Colonic mucosa (tissue), 4 donors: ENCODE measurements around the gene CPLX1. TPM values are rescaled to one million over a fixed set of nuclear protein-coding genes. Genes with fewer than 3 reads are reported as not detected.

Experiments
- DNase-seq: peaks from one replicate; pipeline ENCODE4 v3.0.0-alpha.2; 2020
- H3K27ac ChIP-seq: fragments of 200-600 bp; one replicate; pipeline ENCODE4 v1.8.0; 2021
- H3K27me3 ChIP-seq: fragments of 200-600 bp; one replicate; pipeline ENCODE4 v1.8.0; 2021
- H3K36me3 ChIP-seq: fragments of 200-600 bp; one replicate; pipeline ENCODE4 v1.8.0; 2021
- H3K4me1 ChIP-seq: fragments of 200-600 bp; one replicate; pipeline ENCODE4 v1.8.0; 2021; ENCODE audit warnings: mild to moderate bottlenecking
- H3K4me3 ChIP-seq: fragments of 200-600 bp; one replicate; pipeline ENCODE4 v1.8.0; 2021
- H3K9ac ChIP-seq, 2 donors: one replicate each; pipeline ENCODE4 v1.7.0; 2013; ENCODE audit warnings: control low read depth in 2 of 2, low read depth in 2 of 2, low read length in 2 of 2
- H3K9me3 ChIP-seq: fragments of 200-600 bp; one replicate; pipeline ENCODE4 v1.8.0; 2021
- intact Hi-C: fragments of 100-400 bp; cut with DNase I; formaldehyde crosslinking; loops from one replicate; pipeline ENCODE4 v1.14.1; 2022
- total RNA-seq, 2 donors: library from RNA; stranded (reverse); fragmentation: NEBNext Ultra II Directional in 1 of 2; extraction: Animal tissue kit (Norgen Biotek cat#: 25700) in 1 of 2; gene quantifications; one replicate each; pipeline ENCODE4 v1.2.1, GENCODE V29; 2021
- TF ChIP-seq, protein P1 (sequence below): fragments of 200-600 bp; IDR thresholded peaks from one replicate; pipeline ENCODE4 v1.8.0; 2022; ENCODE audit warnings: antibody characterized with exemption, mild to moderate bottlenecking
- donor health status: healthy.
- donor health status: DM: no; HTN: no; CAD: no.
- donor health status: DM: no; HTN: no; CAD: no.

The CPLX1 gene
- total RNA-seq, 2 donors from 2014 or later, result 2.7 to 16.5 TPM

DNA sequence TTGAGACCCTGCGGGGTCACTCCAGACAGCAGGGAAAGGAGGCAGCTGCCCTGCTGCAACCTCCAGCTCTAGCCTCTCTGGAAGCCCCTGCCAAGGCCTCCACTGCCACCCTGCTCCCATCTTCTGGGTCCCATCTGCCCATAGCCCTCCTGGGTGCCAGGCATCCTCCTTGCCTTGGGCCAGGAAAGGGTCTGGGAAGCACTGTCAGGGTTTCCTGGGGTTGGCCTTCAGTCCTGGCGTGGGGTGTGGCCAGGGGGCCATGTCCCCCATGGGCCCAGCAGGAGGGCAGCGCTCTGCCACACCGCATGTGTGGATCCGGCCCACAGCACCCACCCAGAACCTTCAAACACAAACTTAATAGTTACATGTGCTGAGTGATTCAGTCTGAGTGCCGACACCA lies 3.4 kb upstream of the CPLX1 start:
- Histone ChIP-seq H3K4me1 (peaks cover 4% of the 10 kb centered on the region), H3K27ac (no peak overlapping the region), H3K4me3 (no peak overlapping the region), H3K36me3 (no peaks in the 10 kb centered on the region), H3K9me3 (no peaks in the 10 kb centered on the region), H3K27me3 (peaks cover 33% of the 10 kb centered on the region), H3K9ac (no peak overlapping the region)
- TF ChIP-seq, protein P1, sequence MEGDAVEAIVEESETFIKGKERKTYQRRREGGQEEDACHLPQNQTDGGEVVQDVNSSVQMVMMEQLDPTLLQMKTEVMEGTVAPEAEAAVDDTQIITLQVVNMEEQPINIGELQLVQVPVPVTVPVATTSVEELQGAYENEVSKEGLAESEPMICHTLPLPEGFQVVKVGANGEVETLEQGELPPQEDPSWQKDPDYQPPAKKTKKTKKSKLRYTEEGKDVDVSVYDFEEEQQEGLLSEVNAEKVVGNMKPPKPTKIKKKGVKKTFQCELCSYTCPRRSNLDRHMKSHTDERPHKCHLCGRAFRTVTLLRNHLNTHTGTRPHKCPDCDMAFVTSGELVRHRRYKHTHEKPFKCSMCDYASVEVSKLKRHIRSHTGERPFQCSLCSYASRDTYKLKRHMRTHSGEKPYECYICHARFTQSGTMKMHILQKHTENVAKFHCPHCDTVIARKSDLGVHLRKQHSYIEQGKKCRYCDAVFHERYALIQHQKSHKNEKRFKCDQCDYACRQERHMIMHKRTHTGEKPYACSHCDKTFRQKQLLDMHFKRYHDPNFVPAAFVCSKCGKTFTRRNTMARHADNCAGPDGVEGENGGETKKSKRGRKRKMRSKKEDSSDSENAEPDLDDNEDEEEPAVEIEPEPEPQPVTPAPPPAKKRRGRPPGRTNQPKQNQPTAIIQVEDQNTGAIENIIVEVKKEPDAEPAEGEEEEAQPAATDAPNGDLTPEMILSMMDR, result no peak
- no peak for DNase-seq
- intact Hi-C loops, result no loop called here

DNA sequence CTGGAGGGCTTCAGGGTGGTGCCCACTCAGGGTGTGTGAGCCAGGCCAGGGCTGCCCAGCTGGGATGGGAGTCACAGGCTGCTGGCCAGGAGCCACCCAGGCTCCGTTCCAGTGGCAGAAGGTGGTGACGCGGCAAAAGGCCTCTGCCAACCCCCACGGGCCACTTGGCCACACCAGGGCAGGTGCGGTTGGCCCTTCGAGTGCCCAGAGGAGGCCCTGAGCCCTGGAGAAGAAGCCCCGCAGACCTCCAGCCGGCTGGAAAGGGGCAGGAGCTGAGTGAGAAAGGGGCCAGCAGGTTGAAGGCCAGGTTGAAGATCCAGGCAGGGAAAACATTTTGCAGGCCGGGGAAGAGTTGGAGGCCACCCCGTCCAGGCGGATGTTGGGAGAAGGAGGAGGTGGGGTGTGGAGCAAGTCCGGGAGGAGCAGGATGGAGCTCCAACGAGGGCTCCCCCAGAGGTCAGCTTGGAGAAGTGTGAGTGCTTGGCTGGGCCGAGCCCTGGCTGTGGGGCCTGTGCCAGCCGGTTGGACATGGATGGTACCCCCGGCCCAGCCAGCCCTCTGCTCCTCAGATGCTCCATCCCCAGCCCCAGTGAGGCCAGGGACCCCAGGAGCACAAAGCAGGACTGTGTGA lies 2.8 kb upstream of the CPLX1 start:
- H3K36me3 ChIP-seq, result no peaks in the 10 kb centered on the region
- no peaks in the 10 kb centered on the region for H3K9me3 ChIP-seq
- peaks cover 4% of the 10 kb centered on the region for H3K4me1 ChIP-seq
- no peak for DNase-seq
- H3K27me3 ChIP-seq, result peaks cover 37% of the 10 kb centered on the region
- intact Hi-C loops, result no loop called here
- TF ChIP-seq, protein P1, result no peak
- no peak overlapping the region for H3K4me3 ChIP-seq
- no peak overlapping the region for H3K27ac ChIP-seq
- H3K9ac ChIP-seq, result no peak overlapping the region

DNA sequence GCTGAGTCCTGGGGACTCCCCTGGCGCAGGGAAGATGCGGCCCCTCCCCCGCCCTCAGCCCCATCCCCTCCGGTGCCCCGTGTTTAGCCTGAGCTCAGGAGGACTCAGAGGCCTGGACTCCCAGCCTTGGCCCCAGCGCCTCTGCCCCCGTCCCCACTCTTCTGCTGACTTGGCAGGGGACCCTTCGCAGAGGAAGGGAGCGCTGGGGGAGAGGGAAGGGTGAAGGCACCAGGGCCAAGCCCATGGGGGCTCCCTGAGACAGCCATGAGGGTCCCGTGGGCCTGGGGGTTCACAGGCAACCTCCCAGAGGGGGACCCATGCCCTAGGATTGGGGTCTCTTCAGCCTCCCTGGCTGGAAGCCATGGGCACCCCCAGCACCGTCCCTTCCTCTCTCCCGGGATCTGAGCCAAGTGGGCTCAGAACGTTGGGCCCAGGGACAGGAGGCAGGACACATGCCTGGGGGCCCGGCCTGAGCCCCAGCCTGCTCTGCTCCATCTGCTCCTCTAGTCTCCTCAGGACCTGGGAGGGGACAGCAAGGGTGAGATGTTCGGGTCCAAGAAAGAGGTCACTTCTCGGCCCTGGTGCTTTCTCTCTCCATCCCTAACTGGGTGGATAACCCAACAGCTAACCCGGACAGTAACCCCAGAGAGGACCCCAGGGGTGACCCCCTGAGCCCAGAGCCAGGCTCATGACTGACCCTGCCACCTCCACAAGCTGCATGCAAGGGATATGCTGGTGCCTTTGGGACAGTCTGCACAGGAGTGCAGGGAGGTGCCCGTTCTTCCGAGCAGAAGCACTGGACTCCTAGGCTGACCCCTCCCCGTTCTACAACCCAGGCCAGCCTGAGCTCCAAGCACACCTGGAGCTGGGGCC lies 1.5 kb upstream of the CPLX1 start:
- Histone ChIP-seq H3K27ac (no peak overlapping the region), H3K4me1 (peaks cover 4% of the 10 kb centered on the region), H3K9me3 (no peaks in the 10 kb centered on the region), H3K4me3 (no peak overlapping the region), H3K36me3 (no peaks in the 10 kb centered on the region), H3K27me3 (peaks cover 37% of the 10 kb centered on the region), H3K9ac (no peak overlapping the region)
- no peak for DNase-seq
- TF ChIP-seq, protein P1, result no peak
- intact Hi-C loops, result no loop called here

DNA sequence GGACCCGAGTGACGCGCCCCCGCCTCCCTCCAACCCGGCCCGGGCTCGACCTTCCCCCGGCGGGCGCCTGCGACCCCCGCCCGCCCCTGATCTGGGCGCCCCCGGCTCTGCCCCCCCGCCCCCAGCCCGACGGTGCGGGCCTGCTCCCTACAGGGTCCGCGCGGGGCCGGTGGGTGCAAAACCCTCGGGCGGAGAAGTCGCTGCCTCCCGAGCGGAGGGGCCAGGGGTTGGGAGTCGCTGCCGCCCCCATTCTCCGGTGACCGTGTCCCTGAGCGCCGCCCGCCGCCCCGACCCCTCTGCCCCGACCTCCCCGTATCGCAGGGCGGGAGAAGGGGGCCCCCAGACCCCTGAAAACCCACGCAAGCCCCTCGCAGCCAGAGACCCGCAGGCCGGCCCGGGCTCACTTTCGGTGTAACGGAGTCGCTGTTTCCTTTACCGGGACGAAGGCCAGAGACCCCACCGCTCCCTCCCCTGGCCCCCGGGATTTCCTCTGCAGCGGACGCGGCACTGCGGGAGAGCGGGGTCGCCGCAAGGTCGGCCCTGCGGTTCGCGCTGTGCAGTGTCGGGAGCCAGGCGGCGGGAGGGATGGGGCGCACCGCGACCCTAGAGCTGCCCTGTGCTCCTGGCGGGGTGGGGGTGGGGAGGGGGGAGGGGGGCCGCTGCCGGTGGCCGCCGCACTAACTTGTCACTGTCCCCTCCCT lies 729 bp upstream of the CPLX1 start:
- intact Hi-C loops, result no loop called here
- TF ChIP-seq, protein P1, result no peak
- Histone ChIP-seq H3K27me3 (peaks cover 37% of the 10 kb centered on the region), H3K9me3 (no peaks in the 10 kb centered on the region), H3K36me3 (no peaks in the 10 kb centered on the region), H3K9ac (no peak overlapping the region), H3K4me1 (peaks cover 4% of the 10 kb centered on the region), H3K4me3 (no peak overlapping the region), H3K27ac (no peak overlapping the region)
- no peak for DNase-seq

DNA sequence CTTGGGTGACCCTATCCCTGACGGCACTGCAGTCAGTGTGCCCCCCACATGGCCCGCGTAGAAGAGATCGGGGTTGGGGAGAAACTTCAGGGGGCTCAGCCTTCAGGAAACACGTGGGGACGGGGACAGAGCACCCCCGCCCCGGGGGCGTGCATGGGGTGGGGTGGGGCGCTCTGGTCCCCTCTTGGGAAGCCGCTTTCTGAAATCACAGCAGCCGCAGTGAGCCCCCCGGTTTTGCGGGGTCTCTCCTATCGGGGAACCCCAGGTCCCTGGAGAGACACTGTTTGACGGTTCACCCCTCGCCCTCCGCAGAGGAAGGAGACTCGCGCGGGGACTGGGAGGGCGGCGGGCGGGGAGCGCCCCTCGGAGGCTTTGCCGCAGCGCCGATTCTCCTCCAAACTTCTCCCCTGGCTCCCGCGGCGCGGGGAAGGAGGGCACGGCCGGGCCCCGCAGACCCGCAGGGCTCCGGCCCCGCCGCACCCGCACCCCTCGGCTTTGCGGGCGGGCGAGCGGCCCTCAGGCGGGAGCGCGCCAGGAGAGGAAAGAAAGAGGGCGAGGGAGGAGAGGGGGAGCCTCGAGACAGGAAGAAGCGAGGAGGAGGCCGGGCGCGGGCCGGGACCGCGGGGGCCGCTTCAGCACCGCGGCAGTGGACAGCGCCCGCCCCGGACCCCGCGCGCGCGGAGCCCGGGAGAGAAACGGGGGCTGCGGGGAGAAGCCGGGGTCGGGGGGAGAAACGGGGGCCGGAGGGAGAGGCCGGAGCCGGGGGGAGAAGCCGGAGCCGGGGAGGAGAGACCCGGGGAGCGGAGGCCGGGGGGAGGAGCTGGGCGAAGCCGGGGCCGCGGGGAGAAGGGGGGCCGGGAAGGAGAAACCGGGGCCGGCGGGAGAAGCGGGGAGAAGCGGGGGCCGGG lies 612 bp downstream of the CPLX1 start:
- DNase-seq, result no peak
- intact Hi-C loops, result no loop called here
- Histone ChIP-seq H3K27me3 (peaks cover 37% of the 10 kb centered on the region), H3K9me3 (no peaks in the 10 kb centered on the region), H3K27ac (no peak overlapping the region), H3K9ac (no peak overlapping the region), H3K36me3 (no peaks in the 10 kb centered on the region), H3K4me1 (peaks cover 4% of the 10 kb centered on the region), H3K4me3 (peak overlapping the region; percentile 27)
- TF ChIP-seq, protein P1, result no peak
